HG02759 (cell line): Measurements from ENCODE around the gene KCNJ12.

ENCODE experiments used
- ATAC-seq: cut with Tn5 transposase; IDR thresholded peaks from one replicate; pipeline ENCODE4 v1.9.1; 2021; ENCODE audit warnings: mild to moderate bottlenecking, moderate library complexity; ENCODE audit not compliant: unreplicated experiment

Gene KCNJ12

DNA sequence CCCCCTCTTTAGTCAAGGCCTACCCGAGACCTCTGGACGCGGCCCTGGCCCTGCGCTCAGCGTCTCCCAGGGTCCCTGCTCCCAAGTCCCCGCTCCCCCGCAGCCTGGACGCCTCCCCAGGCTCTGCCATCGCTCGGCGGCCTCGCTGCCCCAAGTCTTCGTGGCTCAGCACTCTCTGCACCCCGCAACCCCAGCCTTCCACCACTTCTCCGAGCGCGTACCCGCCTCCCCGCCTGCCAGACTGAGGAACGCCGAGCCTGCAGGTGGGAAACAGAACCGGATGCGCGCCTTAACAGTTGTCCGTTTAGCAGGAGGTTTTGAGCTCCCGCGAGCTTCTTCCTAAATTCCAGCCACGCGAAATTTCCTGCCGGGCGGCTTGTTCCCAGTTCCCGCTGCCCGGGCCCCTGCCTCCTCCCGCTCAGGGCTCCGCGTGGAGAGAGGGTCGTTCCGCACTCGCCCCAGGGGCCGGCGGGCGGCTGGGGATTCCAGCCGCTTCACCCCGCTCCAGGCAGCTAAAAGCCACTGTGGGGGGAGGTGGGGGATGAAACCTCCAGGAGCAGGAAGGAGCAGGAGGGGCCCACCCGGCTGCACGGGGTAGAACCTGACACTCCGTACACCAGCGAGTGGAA, 87.7 kb downstream of the KCNJ12 start:
- ATAC-seq, result no peak

GRCh38 chr17:21464611-21465021, 88.5 kb downstream of the KCNJ12 start:
- ATAC-seq, result no peak

GRCh38 chr17:21466550-21466949, 90.4 kb downstream of the KCNJ12 start:
- no peak for ATAC-seq

GRCh38 chr17:21467196-21467595, 91.0 kb downstream of the KCNJ12 start:
- ATAC-seq, result no peak

GRCh38 chr17:21467739-21468490, 91.8 kb downstream of the KCNJ12 start:
- ATAC-seq, result no peak
